ENCODE results near the gene NUDC. TPM values are rescaled to one million over a fixed set of nuclear protein-coding genes. Genes with fewer than 3 reads are reported as not detected.

The NUDC gene
- total RNA-seq, 2 donors from 2014 or later = 65.4 to 66.3 TPM

GRCh38 chr1:26936823-26937222 is 15.3 kb downstream of the NUDC start:
- intact Hi-C loops (cut with DNase I) = no loop called here
- Histone ChIP-seq H3K4me3 (no peak overlapping the region), H3K9me3 (no peaks in the 10 kb centered on the region), H3K27ac (no peak overlapping the region), H3K4me1 (replicated peaks) (no peaks in the 10 kb centered on the region), H3K27me3 (replicated peaks; ENCODE audit: insufficient read depth) (no peaks in the 10 kb centered on the region), H3K36me3 (peaks cover 2 to 4% of the 10 kb centered on the region in 2 donors)
- TF ChIP-seq POLR2AphosphoS5 (IDR thresholded peaks at IDR 0.05) (no peak), CTCF (IDR thresholded peaks at IDR 0.05) (no peak), POLR2A (IDR thresholded peaks at IDR 0.05) (no peak)
- 81% methylated on average over 6 of the region's 6 CpGs for WGBS
- no peak for DNase-seq (ENCODE audit: low spot score)

- intact Hi-C loops (cut with DNase I) = no loop called here
- Histone ChIP-seq H3K4me1 (replicated peaks) (no peaks in the 10 kb centered on the region), H3K36me3 (peaks cover 15 to 18% of the 10 kb centered on the region in 2 donors), H3K27ac (no peak overlapping the region), H3K4me3 (no peak overlapping the region), H3K27me3 (replicated peaks; ENCODE audit: insufficient read depth) (no peaks in the 10 kb centered on the region), H3K9me3 (no peaks in the 10 kb centered on the region)
- 95% methylated on average over 4 of the region's 4 CpGs for WGBS
- DNase-seq (ENCODE audit: low spot score) = no peak
- TF ChIP-seq POLR2AphosphoS5 (IDR thresholded peaks at IDR 0.05) = no peak
- no peak for TF ChIP-seq POLR2A (IDR thresholded peaks at IDR 0.05)
- TF ChIP-seq CTCF (IDR thresholded peaks at IDR 0.05) = no peak
Measured at GRCh38 chr1:26938004-26938658, 16.6 kb downstream of the NUDC start.

GRCh38 chr1:26938659-26939025 is 17.1 kb downstream of the NUDC start:
- Histone ChIP-seq H3K4me3 (no peak overlapping the region), H3K27me3 (replicated peaks; ENCODE audit: insufficient read depth) (no peaks in the 10 kb centered on the region), H3K4me1 (replicated peaks) (no peaks in the 10 kb centered on the region), H3K9me3 (no peaks in the 10 kb centered on the region), H3K27ac (no peak overlapping the region), H3K36me3 (peaks cover 19 to 20% of the 10 kb centered on the region in 2 donors)
- WGBS = 97% methylated on average over 2 of the region's 2 CpGs
- intact Hi-C loops (cut with DNase I) = no loop called here
- DNase-seq (ENCODE audit: low spot score) = no peak
- TF ChIP-seq POLR2A (IDR thresholded peaks at IDR 0.05) (no peak), CTCF (IDR thresholded peaks at IDR 0.05) (no peak), POLR2AphosphoS5 (IDR thresholded peaks at IDR 0.05) (no peak)

GRCh38 chr1:26941311-26941710 is 19.8 kb downstream of the NUDC start:
- 96% methylated on average over 10 of the region's 10 CpGs for WGBS
- no peaks in the 10 kb centered on the region for H3K4me1 ChIP-seq (replicated peaks)
- no peak overlapping the region for H3K27ac ChIP-seq
- H3K36me3 ChIP-seq = peaks cover 26 to 41% of the 10 kb centered on the region in 2 donors
- intact Hi-C loops (cut with DNase I) = no loop called here
- no peaks in the 10 kb centered on the region for H3K27me3 ChIP-seq (replicated peaks; ENCODE audit: insufficient read depth)
- no peak overlapping the region for H3K4me3 ChIP-seq
- TF ChIP-seq POLR2AphosphoS5 (IDR thresholded peaks at IDR 0.05) (no peak), CTCF (IDR thresholded peaks at IDR 0.05) (no peak), POLR2A (IDR thresholded peaks at IDR 0.05) (no peak)
- no peak for DNase-seq (ENCODE audit: low spot score)
- H3K9me3 ChIP-seq = no peaks in the 10 kb centered on the region

- H3K27ac ChIP-seq = no peak overlapping the region
- intact Hi-C loops (cut with DNase I) = no loop called here
- H3K4me3 ChIP-seq = no peak overlapping the region
- H3K36me3 ChIP-seq = peaks cover 26 to 42% of the 10 kb centered on the region in 2 donors
- no peaks in the 10 kb centered on the region for H3K27me3 ChIP-seq (replicated peaks; ENCODE audit: insufficient read depth)
- H3K4me1 ChIP-seq (replicated peaks) = no peaks in the 10 kb centered on the region
- TF ChIP-seq CTCF (IDR thresholded peaks at IDR 0.05) (no peak), POLR2A (IDR thresholded peaks at IDR 0.05) (no peak), POLR2AphosphoS5 (IDR thresholded peaks at IDR 0.05) (no peak)
- H3K9me3 ChIP-seq = no peaks in the 10 kb centered on the region
- no peak for DNase-seq (ENCODE audit: low spot score)
- 95% methylated on average over 12 of the region's 12 CpGs for WGBS
Measured at GRCh38 chr1:26942656-26943055, 21.1 kb downstream of the NUDC start.
